ENCODE results near the gene ARHGEF6. TPM values are rescaled to one million over a fixed set of nuclear protein-coding genes. Genes with fewer than 3 reads are reported as not detected.

Gene ARHGEF6

GRCh38 chrX:136616987-136617685 lies 163.6 kb downstream of the ARHGEF6 start:
- Histone ChIP-seq H3K36me3 (ENCODE audit: control insufficient read depth in 1 of 2, insufficient read depth in 2 of 2, low read depth in 1 of 2, low read length in 2 of 2) (no peaks in the 10 kb centered on the region), H3K4me1 (ENCODE audit: control insufficient read depth, insufficient read depth, low read depth, low read length) (no peaks in the 10 kb centered on the region), H3K4ac (ENCODE audit: low read depth in 1 of 2, low read length in 2 of 2) (no peak overlapping the region), H2BK5ac (ENCODE audit: low read depth, low read length, poor library complexity, severe bottlenecking) (no peak overlapping the region), H3K9ac (ENCODE audit: low read length) (no peak overlapping the region), H2BK15ac (ENCODE audit: low read depth, poor library complexity, severe bottlenecking) (no peak overlapping the region), H3K79me1 (replicated peaks; ENCODE audit: low read length, poor library complexity, severe bottlenecking) (no peaks in the 10 kb centered on the region), H3K14ac (ENCODE audit: low read length in 2 of 2) (no peak overlapping the region), H3K9me3 (ENCODE audit: control insufficient read depth, low read length) (no peaks in the 10 kb centered on the region), H3K27me3 (ENCODE audit: control insufficient read depth in 1 of 2, insufficient read depth in 1 of 2, low read length in 2 of 2) (no peaks in the 10 kb centered on the region), H3K27ac (ENCODE audit: low read length, poor library complexity, severe bottlenecking) (no peak overlapping the region), H4K91ac (ENCODE audit: low read length) (no peak overlapping the region), H3K23ac (ENCODE audit: low read length in 2 of 2) (no peak overlapping the region), H2BK120ac (ENCODE audit: low read depth, low read length) (no peak overlapping the region), H3K4me3 (ENCODE audit: insufficient read depth in 1 of 2, low read depth in 1 of 2, low read length in 2 of 2) (no peak overlapping the region), H4K8ac (ENCODE audit: low read length) (no peak overlapping the region), H2AFZ (ENCODE audit: low read depth, low read length) (no peak overlapping the region), H2AK5ac (ENCODE audit: low read length, severe bottlenecking) (no peak overlapping the region), H3K18ac (ENCODE audit: low read depth in 1 of 2, low read length in 2 of 2) (no peak overlapping the region), H2BK12ac (ENCODE audit: low read length in 2 of 2) (no peak overlapping the region), H3K4me2 (ENCODE audit: low read length, poor library complexity, severe bottlenecking) (no peak overlapping the region)
- no peak for DNase-seq
- 91% methylated on average over 5 of the region's 6 CpGs for WGBS

Small RNA genes lying within 50 kb of the gene (small RNA-seq; reads per million reads assigned to genes)
- gene RF00019 (ENCODE audit: low read depth) (not detected), gene RNU6-972P (ENCODE audit: low read depth) (not detected)

All from mesenchymal stem cell (in vitro differentiated cells and primary cell).